BE2C (cell line): Measurements from ENCODE around the gene NXN.

ENCODE experiments used
- DNase-seq: peaks from one replicate; pipeline ENCODE4 v3.0.0-alpha.2; 2020
- H3K27me3 ChIP-seq: fragments of 250-450 bp; sonication (Bioruptor Pico); 2 replicates; pipeline ENCODE4 v1.5.1; 2020; ENCODE audit warnings: mild to moderate bottlenecking
- H3K36me3 ChIP-seq: fragments of 250-450 bp; sonication (Bioruptor Pico); 2 replicates; pipeline ENCODE4 v1.5.1; 2020; ENCODE audit warnings: mild to moderate bottlenecking
- H3K4me1 ChIP-seq: fragments of 250-450 bp; sonication (Bioruptor Pico); 2 replicates; pipeline ENCODE4 v1.5.1; 2020
- H3K4me3 ChIP-seq: 2 replicates; pipeline ENCODE4 v1.5.1; 2011; ENCODE audit warnings: low read depth, low read length
- H3K9me3 ChIP-seq: fragments of 250-450 bp; sonication (Bioruptor Pico); 2 replicates; pipeline ENCODE4 v1.5.1; 2020
- TF ChIP-seq, protein P1 (sequence below): IDR thresholded peaks from 2 replicates; pipeline ENCODE4 v1.5.1; 2012; ENCODE audit warnings: mild to moderate bottlenecking, low read depth, low read length

Gene NXN

DNA sequence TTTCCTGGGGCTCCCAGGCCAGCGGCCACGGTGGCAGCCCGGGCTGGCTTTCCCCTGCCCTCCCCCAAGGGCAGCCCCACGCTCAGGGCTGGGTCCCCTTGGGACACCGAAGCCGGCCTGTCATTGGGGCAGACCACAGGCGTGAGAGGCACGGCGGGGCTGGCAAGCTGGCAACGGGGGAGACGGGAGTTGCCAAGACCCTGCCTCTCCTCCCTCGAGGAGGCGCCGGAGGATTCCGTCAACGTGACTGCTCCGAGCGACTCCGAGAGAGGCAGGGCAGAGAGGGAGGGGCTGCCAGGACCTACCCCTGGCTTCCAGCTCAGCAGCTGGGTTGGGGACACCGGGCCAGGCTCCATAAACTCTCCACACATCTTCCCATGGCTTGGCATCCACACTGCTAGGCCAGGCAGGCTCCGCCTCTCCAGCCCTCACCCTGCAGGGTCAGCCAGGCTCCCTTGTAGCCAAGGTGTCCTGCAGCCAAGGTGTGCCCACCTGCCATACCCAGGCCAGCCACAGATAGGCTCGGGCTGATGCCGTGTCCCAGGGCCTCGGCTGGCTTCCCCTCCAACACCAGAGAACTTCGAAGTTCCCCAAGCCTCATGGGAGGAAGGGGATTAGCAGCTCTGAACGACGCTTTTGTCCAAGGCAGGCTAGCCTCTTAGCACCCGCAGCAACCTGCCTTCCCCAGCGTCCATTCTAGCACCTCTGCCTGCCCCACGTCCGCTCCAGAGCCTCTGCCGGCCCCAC, 42.9 kb upstream of the NXN start:
- H3K36me3 ChIP-seq = no peaks in the 10 kb centered on the region
- H3K4me1 ChIP-seq = no peaks in the 10 kb centered on the region
- H3K27me3 ChIP-seq = no peaks in the 10 kb centered on the region
- H3K9me3 ChIP-seq = no peaks in the 10 kb centered on the region
- no peak overlapping the region for H3K4me3 ChIP-seq
- no peak for DNase-seq
- TF ChIP-seq, protein P1, sequence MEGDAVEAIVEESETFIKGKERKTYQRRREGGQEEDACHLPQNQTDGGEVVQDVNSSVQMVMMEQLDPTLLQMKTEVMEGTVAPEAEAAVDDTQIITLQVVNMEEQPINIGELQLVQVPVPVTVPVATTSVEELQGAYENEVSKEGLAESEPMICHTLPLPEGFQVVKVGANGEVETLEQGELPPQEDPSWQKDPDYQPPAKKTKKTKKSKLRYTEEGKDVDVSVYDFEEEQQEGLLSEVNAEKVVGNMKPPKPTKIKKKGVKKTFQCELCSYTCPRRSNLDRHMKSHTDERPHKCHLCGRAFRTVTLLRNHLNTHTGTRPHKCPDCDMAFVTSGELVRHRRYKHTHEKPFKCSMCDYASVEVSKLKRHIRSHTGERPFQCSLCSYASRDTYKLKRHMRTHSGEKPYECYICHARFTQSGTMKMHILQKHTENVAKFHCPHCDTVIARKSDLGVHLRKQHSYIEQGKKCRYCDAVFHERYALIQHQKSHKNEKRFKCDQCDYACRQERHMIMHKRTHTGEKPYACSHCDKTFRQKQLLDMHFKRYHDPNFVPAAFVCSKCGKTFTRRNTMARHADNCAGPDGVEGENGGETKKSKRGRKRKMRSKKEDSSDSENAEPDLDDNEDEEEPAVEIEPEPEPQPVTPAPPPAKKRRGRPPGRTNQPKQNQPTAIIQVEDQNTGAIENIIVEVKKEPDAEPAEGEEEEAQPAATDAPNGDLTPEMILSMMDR = no peak

DNA sequence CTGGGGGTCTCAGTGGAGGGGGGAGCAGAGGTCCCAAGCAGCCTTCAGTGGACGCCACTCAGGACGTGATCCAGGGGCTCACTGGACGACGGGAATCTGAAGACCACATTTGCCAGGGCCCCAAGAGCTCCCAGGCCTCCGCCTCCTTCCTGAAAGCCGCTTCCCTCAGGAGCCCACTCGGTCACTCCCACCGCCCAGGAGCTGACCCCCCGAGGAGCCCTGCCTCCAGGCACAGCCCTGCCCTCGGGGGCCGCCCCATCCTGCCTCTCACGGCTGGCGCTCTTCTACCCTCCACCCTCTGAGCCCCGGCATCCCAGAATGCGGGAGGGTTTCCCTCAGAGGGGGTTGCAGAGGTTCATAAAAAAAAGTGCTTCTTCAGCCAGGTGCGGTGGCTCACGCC, 41.6 kb upstream of the NXN start:
- TF ChIP-seq, protein P1 = no peak

DNA sequence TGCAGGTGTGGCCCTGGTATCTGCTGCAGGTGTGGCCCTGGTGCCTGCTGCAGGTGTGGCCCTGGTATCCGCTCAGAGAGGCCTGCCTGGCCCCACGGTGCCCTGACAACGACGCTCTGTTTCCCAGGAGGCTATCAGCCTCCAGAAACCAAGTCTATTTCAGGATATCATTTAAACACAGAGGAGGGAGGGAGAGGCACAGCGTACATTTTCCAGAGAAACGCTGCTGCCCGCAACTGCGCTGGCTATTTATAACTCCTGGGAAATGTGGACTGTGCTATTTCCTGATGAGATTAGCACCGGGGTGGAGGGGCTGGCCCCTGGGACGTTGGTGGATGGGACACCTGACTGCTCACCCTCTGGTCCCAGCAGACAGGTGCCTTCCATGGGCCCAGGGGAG, 39.9 kb upstream of the NXN start:
- DNase-seq = no peak
- H3K4me1 ChIP-seq = no peaks in the 10 kb centered on the region

More for the DNA sequence above, 41.6 kb upstream of the NXN start:
- H3K27me3 ChIP-seq = no peaks in the 10 kb centered on the region
- H3K9me3 ChIP-seq = no peaks in the 10 kb centered on the region
- no peak for DNase-seq
- H3K4me1 ChIP-seq = no peaks in the 10 kb centered on the region
- H3K36me3 ChIP-seq = no peaks in the 10 kb centered on the region
- H3K4me3 ChIP-seq = no peak overlapping the region

DNA sequence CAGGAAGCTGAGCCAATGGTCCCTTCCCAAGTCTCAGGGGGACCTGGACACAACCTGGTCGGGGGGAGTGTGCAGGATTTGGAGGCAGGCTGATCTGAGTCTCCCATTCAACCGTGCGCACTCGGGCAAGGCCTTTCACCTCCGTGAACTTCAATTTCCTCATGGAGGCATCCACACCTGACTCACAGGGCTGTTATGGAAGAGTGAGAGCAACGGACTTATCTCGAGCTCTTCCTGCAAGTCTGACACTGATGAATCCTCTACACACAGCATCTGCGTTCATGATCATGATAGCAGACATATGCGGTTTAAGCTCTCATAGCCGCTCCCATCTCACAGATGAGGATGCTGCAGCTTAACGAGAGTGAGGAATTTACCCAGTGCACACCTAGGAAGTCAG, 39.0 kb upstream of the NXN start:
- Histone ChIP-seq H3K9me3 (no peaks in the 10 kb centered on the region), H3K36me3 (no peaks in the 10 kb centered on the region), H3K27me3 (no peaks in the 10 kb centered on the region), H3K4me3 (no peak overlapping the region), H3K4me1 (no peaks in the 10 kb centered on the region)
- DNase-seq = no peak
- TF ChIP-seq, protein P1 = no peak

More for the DNA sequence above, 39.9 kb upstream of the NXN start:
- H3K9me3 ChIP-seq = no peaks in the 10 kb centered on the region
- TF ChIP-seq, protein P1 = no peak
- H3K4me3 ChIP-seq = no peak overlapping the region
- H3K36me3 ChIP-seq = no peaks in the 10 kb centered on the region
- H3K27me3 ChIP-seq = no peaks in the 10 kb centered on the region

DNA sequence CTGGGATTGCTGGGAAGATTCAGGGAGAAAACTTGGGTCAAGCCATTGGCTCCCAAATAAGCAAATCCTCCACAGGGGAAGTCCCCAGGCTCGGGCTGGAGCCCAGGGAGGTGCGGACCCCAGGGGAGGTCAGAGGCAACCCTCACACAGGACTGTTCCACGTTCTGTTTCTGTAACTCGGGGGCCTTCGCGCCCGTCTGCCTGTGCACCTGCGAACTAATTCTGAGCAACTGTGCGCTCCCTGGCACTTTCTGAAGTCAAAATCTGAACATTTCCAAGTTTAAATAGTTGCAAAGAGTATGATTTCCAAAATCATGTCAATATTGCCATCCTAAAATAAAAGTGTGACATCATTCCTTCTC, 34.1 kb upstream of the NXN start:
- no peaks in the 10 kb centered on the region for H3K4me1 ChIP-seq
- no peak for DNase-seq
- H3K36me3 ChIP-seq = no peaks in the 10 kb centered on the region
- no peaks in the 10 kb centered on the region for H3K27me3 ChIP-seq
- H3K9me3 ChIP-seq = no peaks in the 10 kb centered on the region
- TF ChIP-seq, protein P1 = no peak
- H3K4me3 ChIP-seq = no peak overlapping the region

DNA sequence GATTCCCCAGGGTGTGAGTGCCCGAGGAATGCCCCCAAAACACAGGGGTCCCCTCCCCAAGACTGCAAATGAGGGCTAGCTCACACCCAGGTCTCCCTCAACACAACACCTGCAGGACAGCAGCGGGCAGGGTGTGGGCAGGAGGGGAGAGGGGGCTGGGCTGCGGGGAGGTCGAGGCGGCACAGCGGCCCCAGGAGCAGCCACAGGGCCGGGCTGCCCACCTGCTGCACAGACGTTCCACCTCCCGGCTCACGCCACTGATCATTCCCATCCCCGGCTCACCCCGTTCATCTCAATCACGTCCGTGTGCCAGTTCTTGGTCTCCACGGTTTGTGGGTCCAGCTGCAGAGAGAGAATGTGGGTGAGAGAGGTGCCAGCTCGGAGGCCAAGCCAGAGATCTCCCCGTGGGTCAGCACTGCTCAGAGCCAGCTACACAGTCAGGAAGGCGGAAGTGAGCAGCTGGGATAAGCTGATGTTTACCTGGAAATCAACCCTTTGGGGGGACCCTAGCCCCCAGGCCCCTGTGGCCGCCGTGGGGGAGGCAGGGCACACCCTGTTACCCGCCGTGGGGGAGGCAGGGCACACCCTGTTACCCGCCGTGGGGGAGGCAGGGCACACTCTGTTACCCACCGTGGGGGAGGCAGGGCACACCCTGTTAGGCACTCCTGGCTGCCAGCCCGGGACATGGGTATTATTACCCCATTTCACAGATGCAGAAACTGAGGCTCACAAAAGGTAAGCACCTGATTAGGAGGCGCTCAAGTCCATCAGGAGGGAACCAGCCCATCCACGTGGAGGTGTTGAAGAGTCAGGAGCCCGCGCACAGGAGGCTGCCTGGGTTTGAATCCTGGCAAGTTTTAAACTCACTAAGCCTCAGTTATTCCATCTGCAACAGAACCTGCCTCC, 33.5 kb upstream of the NXN start:
- no peaks in the 10 kb centered on the region for H3K36me3 ChIP-seq
- DNase-seq = no peak
- H3K9me3 ChIP-seq = no peaks in the 10 kb centered on the region
- TF ChIP-seq, protein P1 = no peak
- H3K4me3 ChIP-seq = no peak overlapping the region
- no peaks in the 10 kb centered on the region for H3K4me1 ChIP-seq
- H3K27me3 ChIP-seq = no peaks in the 10 kb centered on the region
